Myocyte (in vitro differentiated cells): ENCODE data around the gene TBC1D7. TPM values are rescaled to one million over a fixed set of nuclear protein-coding genes. Genes with fewer than 3 reads are reported as not detected.
A peak's percentile ranks its signal among the peaks of the same experiment; 100 is the strongest.

ENCODE experiments used
- DNase-seq: peaks from one replicate; pipeline ENCODE4 v3.0.0-alpha.2; 2012; ENCODE audit warnings: low read depth
- total RNA-seq: library from RNA; depleted of rRNA; stranded (reverse); fragments of >200 nt; gene quantifications from 2 replicates; pipeline ENCODE4 v1.2.3, GENCODE V29; 2014

The TBC1D7 gene
- total RNA-seq, 1 donor from 2014 or later: 15.2 TPM

DNA sequence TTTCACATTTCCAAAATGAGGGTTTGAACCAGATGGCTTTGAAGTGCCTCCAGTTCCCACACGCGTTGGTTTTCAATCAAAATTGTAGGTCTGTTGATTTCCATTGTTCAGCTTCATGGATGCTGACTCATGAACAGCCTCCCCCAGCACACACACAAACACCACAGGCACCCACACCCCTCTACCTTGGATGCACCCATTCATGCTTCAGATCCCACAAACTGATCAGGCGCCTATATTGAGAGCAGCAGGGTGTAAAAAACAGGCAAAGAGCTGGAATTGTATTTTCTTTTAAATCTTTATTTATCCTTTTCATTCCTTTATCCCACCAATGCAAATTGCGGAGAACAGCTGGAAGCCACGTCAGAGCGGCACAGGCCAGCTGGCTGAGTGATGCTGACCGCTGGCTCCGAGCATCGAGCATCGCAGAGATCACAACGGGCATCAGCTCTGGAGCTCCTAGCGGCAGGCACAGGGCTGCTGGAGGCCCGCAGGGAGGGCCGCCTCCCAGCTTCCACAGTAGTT lies 29.3 kb upstream of the TBC1D7 start:
- DNase-seq: peak; percentile 82

DNA sequence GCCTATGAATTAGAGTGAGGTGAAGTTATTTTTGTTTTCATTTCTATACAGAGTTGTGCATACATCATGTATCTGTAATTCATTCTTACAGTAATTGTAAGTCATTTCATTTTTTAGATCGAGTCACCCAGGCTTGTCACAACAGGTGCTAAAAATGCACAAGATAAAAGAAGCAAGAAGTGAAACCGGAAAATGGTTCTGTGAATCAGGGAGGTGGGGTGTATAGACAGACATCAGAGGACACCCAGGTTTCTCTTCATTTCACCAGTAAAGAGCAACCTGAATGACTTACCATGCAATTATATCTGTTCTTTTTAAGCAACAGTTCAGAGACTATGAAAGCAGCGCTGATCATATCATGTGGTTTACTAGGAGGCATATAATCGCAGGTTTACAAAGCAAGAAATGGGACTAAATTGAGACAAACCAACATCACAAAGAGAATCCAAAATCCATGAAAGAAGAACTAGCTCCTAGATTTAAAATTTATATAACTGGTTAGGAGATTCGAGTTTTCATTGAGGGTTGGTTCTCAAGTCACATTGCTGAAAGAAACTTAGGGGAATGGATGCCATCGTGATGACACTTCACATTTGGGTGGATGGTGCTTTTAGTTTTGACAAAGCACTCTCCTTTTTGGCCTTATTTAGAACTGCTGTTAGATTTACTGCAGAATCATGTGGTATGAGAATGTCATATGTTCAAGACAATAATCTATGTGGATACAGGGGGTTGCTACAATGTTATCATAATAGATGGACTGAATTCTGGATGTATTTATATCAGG lies 27.9 kb upstream of the TBC1D7 start:
- DNase-seq: peak; percentile 22

DNA sequence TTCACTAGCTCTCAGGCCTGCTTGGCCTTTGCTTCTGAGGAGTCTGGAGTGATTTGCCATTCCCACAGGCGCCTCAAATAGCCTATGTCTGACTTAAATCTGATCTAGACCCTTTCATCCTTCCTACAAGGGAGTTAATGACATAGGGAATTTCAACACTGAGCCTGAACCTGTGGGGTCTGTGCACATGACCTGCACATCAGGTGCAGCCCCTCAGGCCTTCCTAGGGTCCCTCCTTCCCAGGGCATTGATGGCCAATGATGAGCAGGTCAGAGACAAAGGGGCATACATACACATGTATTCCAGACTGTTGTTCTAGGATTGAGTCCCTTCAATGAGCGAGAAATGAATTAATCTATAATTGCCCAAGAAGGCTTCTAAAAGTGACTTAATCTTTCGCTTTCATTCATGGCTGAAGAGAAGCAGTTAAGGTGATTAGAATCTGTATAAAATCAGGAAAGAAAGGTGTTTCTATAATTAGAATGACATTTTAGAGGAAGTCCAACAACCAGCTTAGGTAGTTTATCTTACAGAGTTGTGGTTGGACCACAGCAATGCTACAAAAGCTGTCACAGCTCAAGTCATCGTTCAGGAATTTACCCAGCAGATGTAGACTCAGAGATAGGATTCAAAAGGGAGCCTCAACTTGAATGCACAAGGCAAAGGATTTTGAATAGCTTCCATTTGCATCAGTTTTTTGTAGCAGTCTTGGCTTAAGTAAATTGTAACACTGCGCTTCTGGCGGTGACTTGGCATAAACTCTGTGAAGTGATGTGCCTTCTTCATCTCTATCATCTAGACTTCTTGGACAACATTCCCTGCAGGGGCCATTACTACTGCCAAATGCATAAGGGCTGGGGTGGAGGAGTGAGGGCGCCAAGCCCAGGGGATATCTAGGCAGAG lies 27.0 kb upstream of the TBC1D7 start:
- peak; percentile 90 for DNase-seq

DNA sequence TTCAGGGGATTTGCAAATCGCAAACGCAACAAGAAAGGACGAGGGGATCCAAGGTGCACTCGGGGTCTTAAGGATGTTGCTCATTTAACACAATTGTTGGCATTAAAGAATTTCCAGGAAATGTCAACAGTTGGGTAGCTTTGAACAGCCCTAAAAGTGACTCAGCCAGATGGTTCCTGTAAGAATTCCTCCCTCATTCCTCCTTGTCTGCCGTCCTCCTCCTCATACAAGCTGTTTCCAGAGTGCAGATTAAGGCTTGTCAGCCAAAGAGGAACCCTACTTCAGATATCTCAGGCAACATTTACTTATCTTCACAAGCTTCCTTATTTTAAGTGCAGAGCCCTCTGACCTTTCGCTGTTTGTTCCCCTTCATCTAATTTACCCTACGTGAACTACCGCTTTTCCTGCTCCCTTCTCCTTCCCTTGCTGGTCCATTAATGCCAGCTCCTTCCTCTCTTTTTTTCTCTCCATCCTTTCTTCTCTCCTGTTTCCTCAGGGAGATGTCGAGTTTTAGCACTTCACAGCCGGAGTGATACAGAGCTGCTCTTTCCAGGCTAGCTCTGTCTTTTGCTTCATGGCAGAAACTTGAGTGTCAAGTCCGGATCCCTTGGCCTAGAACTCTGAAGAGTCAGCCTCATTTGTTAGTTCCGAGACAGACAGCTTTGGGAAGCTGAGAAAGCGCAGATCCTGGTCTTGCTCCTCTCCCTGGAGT lies 26.1 kb upstream of the TBC1D7 start:
- DNase-seq: peak; percentile 27

DNA sequence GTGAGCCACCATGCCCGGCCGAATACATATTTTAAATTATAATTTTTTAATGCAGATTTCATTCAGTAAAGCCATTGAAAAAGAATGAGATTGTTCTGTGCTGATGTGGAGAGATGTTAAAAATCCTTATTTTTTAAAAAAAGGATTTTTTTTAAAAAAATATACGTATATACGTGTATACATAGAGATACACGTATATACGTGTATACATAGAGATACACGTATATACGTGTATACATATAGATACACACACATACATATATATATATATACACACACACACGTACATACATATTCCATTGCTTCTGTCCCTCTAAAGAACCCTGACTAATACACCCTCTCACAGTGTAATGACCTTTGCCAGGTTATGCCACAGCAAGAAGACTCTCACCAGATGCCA lies 23.8 kb upstream of the TBC1D7 start:
- DNase-seq: no peak

DNA sequence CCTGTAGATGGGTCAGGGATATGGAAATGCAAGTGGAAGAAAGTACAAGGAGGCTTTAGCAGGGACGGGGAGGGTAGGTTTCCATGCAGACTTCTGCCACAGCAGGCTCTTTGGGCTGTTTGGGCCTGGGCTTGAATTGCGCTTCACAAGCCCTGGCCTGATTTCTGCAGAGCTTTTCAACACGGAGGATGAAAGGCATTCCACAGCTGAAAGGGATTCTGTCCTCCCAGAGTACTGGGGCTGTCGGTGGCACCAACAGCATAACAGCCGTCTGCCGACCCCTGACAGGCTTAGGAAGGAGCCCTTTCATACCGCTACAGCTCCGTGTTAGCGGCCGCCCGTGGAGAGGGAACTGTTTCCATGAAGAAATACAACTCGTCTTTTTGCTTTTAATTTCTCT lies 22.9 kb upstream of the TBC1D7 start:
- no peak for DNase-seq

DNA sequence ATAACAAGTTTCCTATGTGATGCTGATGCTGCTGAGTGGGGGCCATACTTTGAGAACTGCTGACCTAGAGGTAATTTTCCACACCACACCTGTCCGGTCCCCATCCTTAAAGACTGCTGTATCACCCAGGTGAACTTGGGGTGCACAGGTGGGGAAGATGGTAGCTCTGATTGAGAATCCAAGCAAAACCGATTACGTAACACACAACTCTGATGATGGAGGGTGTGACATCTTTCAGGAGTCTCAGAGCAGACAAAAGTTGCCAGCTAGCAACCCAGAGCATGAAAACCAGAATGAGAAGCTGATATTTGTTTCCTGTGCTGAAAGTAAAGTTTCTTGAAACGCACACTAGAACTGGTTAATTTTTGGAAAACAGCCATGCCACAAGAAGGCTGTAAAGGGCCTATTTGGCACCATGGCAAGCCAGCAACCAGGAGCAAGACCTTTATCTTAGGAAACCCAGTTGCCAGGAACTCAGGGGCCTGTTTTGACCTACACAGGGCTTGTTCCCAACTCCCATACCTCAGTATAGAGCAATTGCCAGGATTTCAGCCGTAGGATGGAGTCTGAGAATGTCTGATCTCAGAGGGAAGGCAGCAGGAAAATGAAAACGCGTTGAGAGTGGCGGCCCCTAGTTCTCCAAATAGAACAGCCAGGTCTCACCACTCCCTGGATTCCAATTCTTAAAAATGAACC lies 21.6 kb upstream of the TBC1D7 start:
- DNase-seq: no peak

DNA sequence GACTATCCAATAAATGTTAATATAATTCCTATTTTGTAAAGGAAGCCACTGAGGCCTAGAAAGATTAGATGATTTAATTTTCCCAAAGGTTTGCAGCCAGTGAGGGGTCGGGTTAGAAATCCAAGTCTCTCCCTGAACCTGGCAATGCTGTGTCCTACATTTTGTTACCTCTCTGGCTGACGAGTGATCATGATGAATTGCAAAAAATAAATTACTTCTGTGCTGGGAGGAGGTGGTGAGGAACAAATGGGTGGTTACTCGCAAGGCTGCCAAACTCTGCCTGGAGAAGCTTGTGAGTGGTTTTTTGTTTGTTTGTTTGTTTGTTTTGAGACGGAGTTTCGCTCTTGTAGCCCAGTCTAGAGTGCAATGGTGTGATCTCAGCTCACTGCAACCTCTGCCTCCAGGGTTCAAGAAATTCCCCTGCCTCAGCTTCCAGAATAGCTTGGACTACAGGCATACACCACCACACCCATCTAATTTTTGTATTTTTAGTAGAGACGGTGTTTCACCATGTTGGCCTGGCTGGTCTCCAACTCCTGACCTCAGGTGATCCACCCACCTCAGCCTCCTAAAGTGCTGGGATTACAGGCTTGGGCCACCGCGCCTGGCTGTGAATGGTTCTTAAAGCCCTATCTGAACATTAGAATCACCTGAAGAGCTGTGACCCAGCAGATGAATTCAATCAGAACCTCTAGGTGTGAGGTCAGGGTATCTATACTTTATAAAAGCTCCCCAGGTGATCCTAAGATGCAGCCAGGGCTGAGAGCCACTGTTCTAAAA lies 20.2 kb upstream of the TBC1D7 start:
- DNase-seq: no peak

DNA sequence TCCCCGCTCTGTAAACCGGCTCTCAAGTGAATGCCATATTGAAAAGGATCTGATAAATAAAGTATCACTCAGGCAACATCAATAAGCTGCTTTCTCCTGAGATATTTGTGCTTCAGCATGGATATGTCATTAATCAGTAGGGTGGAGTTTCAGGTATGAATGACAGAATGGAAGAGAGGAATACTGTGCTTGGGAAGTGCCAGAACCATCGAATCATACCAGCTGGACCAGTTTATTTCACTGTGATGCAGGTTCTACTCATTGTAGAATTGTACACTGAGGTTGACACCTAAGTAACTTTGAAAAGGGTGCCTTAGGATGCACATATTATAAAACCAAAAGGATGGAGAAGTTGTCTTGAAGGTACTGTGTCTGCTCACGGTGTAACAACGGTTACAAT lies 17.9 kb upstream of the TBC1D7 start:
- DNase-seq: no peak

DNA sequence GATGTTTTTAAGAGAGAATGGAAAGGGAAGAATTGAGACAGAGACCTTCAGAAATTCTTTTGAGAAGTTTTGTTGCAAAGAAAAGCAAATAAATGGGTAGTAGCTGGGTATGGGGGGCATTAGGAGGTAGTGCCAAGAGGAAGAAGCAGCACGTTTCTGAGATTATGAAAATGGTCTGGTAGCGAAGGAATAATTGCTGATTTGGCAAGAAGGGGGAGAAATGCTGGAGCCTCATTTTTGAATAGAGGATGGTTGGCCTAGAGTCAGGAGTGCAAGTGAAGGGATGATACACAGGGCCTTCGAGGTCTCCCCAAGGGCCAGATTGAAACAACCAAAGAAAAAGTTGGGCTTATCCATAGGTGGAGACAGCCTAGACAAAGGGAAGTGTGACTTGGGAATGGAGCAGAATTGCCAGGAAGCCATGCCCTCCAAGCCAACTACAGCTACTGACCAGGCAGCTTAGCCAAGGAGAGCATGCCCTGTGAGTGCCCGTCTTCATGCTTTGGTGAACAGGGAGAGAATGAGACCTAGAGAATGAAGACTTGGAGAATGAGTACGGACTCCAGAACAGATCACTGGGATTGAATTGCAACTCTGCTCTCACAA lies 14.2 kb upstream of the TBC1D7 start:
- no peak for DNase-seq

DNA sequence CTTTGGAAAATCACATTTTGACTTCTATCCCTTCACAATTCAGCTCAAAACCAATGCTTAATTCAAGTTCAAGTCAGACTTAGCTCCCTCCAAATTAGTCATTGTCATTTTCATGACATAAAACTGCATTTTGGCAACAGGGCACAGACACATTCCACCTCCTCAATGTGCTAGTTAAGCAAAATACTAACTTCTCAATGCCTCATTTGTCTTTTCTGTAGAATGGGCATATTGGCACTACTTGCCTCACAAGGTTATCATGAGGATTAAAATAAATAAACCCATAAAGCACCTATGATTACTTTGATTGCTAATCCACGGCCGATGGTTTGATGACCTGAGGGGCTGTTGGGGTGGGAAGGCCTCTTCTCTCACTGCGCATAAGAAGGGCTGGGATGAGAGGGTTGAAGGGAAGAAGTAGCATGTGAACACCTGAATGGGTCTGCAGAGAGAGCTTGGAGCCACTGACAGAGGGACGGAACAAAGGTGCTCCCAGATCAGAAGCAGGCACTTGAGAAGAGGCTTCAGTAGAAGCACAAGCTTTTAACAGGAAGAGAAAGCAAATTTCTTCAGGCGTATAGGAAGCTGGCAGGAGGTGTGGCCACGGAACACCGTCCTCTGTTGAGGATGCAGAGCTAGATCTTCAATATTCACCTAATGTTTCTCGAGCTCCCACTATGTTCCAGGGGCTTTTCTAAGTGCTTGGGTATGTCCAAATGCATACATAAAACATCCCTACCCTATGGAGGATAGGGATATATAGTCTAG lies 11.7 kb upstream of the TBC1D7 start:
- DNase-seq: no peak

DNA sequence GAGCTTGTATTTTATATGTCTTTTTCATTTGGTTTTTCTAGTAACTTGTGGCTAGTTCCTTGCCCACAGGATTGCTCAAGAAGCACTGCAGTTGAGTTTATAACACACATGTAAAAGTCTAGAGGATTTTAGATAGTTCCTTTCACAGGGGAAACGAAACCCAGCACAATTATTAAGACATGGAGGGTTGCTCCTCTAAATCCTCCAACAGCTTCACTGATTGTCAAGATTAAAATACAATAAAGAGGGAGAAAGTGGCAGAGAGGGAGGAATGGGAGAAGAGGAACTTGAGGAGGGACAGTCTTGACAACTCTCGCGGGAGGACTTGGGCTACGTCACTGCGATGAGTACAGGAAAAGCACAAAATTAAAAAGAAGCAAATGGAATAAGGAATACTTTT lies 9.7 kb upstream of the TBC1D7 start:
- no peak for DNase-seq

DNA sequence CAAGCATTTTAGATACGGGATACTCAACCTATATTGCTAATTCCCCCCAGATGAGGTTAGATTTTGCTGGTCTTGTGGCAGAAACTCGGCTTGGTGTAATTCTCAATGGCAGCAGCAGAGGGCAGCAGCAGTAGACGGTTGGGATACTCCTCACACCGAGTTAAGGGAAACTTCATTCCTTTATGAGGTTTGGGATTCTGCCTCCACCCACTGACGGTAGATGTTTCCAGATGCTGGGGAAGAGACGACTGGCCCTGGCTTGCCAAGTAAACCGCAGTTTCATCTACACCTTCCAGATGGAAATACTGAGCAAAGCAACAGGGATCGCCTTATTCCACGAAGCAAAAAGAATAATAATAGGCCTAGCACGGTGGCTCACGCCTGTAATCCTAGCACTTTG lies 8.2 kb upstream of the TBC1D7 start:
- DNase-seq: peak; percentile 82

DNA sequence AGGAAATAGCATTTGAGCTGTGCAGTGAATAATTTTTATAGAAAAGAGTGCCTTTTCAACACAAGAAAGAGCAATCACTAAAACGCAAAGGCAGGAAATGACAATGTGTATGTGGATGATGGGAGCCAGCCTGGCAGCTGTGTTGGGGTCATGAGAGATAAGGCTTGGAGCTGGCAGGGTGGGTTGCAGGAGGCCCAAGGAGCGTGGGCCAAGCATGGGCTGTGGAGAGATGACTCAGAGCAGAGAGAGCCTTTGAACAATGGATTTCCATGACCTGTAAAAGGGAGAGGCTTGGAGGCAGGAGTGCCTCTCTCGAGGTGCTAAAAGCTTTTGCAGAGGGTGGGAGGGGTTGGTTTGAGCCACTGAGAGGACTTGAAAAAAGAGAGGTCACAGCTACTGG lies 6.6 kb upstream of the TBC1D7 start:
- DNase-seq: no peak

DNA sequence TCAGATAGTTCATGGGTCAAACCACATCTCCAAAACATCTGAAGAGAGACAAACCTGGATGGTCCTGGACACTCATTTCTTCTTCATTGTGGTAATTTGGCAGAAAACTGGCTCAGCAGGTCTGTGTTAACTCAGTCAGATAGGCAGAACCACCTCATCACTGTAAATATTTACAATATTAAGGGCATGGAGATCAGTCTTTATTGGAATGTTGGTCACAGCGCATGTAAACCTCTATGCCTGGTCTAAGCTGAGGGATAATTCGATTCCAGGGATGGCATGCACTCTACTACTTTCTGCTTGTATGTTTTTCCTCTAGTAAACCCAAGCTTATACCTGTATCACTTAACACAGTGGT lies 4.0 kb upstream of the TBC1D7 start:
- no peak for DNase-seq

DNA sequence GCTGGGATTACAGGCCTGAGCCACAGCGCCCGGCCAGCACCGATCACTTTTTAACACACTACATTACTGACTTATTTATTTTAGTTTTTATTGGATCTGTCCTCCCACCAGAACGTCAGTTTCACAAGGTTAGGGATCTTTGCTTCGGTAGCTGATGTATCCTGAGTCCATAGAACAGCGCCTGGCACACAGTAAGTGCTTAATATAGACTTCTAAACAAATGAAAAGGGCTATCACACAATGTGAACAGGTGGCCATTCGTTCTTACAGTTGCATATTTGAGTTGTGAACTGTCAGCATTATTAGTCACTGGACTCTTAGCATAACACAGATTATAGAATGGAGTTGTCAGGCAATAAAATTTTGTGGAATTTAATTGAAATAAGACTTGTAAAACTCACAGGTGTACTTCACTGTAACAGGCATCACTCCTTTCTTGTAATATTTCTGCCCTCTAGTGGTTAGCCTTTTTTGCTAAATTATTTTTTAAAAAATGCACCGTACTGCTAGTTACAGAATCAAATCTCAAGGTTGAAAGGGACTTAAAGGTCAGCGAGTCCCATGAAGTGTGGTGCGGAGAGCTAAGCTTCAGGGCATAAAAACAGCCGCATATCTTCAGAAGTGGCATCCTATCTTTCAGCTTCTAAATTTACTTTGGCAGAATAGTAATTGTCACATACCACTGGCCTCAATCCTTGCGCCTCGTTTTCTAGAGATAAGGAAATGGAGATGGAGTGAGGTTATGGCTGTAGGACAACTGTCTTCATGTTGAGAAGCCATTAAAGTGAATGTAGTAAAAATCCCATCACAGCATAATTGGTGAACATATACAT lies 3.4 kb upstream of the TBC1D7 start:
- peak; percentile 41 for DNase-seq

DNA sequence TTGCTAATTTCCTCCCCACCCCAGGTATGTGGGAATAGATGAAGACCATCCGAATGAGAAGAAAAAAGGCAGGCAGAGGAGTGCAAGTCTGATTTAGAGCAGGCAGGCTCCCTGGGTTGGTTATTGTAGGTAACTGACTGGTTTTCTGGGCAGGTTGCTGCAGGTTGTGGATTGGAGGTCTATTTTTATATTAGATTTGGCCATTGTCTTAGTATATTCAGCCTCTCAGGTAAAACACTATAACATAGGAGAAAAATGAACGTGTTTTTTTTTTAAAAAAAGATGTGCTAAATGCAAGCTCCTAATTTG lies 492 bp upstream of the TBC1D7 start:
- DNase-seq: no peak

DNA sequence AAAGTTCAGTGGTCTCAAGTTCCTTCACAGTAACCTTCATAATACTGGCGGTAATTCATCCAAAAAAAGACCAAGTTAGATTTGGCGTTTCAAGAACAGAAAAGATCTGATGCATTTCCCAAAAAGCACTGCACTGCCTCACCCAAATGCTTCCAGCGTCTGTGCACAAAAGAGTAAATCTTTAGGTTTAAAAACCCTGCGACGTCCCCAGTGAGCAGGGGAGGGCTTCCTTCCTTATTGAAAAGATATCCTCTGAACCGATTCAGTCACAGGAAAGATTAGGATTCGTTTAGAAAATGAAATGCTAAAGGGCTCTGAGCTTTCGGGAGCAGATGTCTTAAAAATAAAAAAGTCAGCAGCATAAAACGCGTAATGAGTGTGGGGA lies 654 bp downstream of the TBC1D7 start:
- no peak for DNase-seq
